IMR-90 (cell line): ENCODE measurements around the gene NRP2. TPM values are rescaled to one million over a fixed set of nuclear protein-coding genes. Genes with fewer than 3 reads are reported as not detected.
A peak's percentile ranks its signal among the peaks of the same experiment; 100 is the strongest.

ENCODE experiments used
- ATAC-seq: fragments of 200-7000 bp; cut with Tn5 transposase; 2 replicates; pipeline ENCODE4 v1.9.1; 2020; ENCODE audit warnings: low read depth, mild to moderate bottlenecking, moderate library complexity
- BruUV-seq: library from RNA; stranded (reverse); fragments of 400-500 nt; replicated peaks from 2 replicates; lab custom pipeline; 2021; lab: Mats Ljungman, UMichigan
- CTCF ChIA-PET: fragments of 300-600 bp; formaldehyde crosslinking; extraction: SDS; loops from one replicate; lab custom pipeline; 2021; ENCODE audit warnings: antibody characterized with exemption; lab: Yijun Ruan, JAX
- POLR2A ChIA-PET: fragments of 300-600 bp; sonication (Branson Sonifier 250); formaldehyde crosslinking; loops from one replicate; lab custom pipeline; 2022; ENCODE audit warnings: antibody characterized with exemption; ENCODE audit not compliant: unreplicated experiment; lab: Charles Lee
- DNase-seq: peaks from one replicate; pipeline ENCODE4 v3.0.0; 2013
- H2AFZ ChIP-seq: replicated peaks from 2 replicates; pipeline ENCODE3; 2013; ENCODE audit warnings: low read length, mild to moderate bottlenecking; ENCODE audit not compliant: poor library complexity
- H2AK5ac ChIP-seq: 2 replicates; pipeline ENCODE4 v1.6.1; 2013; ENCODE audit warnings: low read depth, low read length, inconsistent platforms
- H2AK9ac ChIP-seq: replicated peaks from 2 replicates; pipeline ENCODE3; 2013; ENCODE audit warnings: mild to moderate bottlenecking, low read depth, low read length, moderate library complexity; ENCODE audit not compliant: poor library complexity
- H2BK120ac ChIP-seq: 2 replicates; pipeline ENCODE4 v1.6.1; 2013; ENCODE audit warnings: low read depth, low read length, inconsistent platforms
- H2BK15ac ChIP-seq: 3 replicates; pipeline ENCODE4 v1.6.1; 2013; ENCODE audit warnings: low read depth, low read length, inconsistent platforms
- H2BK20ac ChIP-seq: 2 replicates; pipeline ENCODE4 v1.6.1; 2013; ENCODE audit warnings: low read depth, mild to moderate bottlenecking, inconsistent platforms, low read length, moderate library complexity
- H2BK5ac ChIP-seq: 2 replicates; pipeline ENCODE4 v1.6.1; 2013; ENCODE audit warnings: mild to moderate bottlenecking, low read depth, low read length, inconsistent platforms; ENCODE audit not compliant: poor library complexity, severe bottlenecking
- H3K14ac ChIP-seq: replicated peaks from 2 replicates; pipeline ENCODE4 v1.6.1; 2013; ENCODE audit warnings: low read depth, low read length, inconsistent platforms
- H3K18ac ChIP-seq: 2 replicates; pipeline ENCODE4 v1.6.1; 2013; ENCODE audit warnings: low read depth, low read length, control low read depth
- H3K23ac ChIP-seq: 2 replicates; pipeline ENCODE4 v1.6.1; 2013; ENCODE audit warnings: low read depth, low read length, inconsistent platforms
- H3K27ac ChIP-seq: 2 replicates; pipeline ENCODE4 v1.5.1; 2013; ENCODE audit warnings: mild to moderate bottlenecking, control low read depth, low read length; ENCODE audit not compliant: insufficient read depth
- H3K27me3 ChIP-seq: 2 replicates; pipeline ENCODE4 v1.6.1; 2013; ENCODE audit warnings: low read length; ENCODE audit not compliant: control insufficient read depth, insufficient read depth
- H3K36me3 ChIP-seq: 2 replicates; pipeline ENCODE4 v1.6.1; 2013; ENCODE audit warnings: low read length, mixed read lengths; ENCODE audit not compliant: control insufficient read depth, insufficient read depth
- H3K4ac ChIP-seq: 2 replicates; pipeline ENCODE4 v1.6.1; 2013; ENCODE audit warnings: low read depth, low read length, inconsistent platforms
- H3K4me1 ChIP-seq: 2 replicates; pipeline ENCODE4 v1.6.1; 2013; ENCODE audit warnings: low read length, mixed read lengths; ENCODE audit not compliant: control insufficient read depth, insufficient read depth
- H3K4me2 ChIP-seq: 2 replicates; pipeline ENCODE4 v1.6.1; 2013; ENCODE audit warnings: low read depth, mild to moderate bottlenecking, control low read depth, low read length, moderate library complexity
- H3K4me3 ChIP-seq: 2 replicates; pipeline ENCODE4 v1.5.1; 2013; ENCODE audit warnings: low read depth, mild to moderate bottlenecking, control low read depth, low read length, moderate library complexity; ENCODE audit not compliant: insufficient read depth
- H3K56ac ChIP-seq: 2 replicates; pipeline ENCODE4 v1.6.1; 2013; ENCODE audit warnings: low read length, inconsistent platforms; ENCODE audit not compliant: insufficient read depth; ENCODE audit errors: extremely low read depth
- H3K79me1 ChIP-seq, 2 experiments: 2 replicates each; pipeline ENCODE4 v1.6.1; 2013; ENCODE audit warnings: low read length in 2 of 2, inconsistent platforms in 1 of 2, low read depth in 1 of 2
- H3K9ac ChIP-seq: 2 replicates; pipeline ENCODE4 v1.6.1; 2013; ENCODE audit warnings: low read depth, low read length, control low read depth
- H3K9me1 ChIP-seq: 2 replicates; pipeline ENCODE4 v1.6.1; 2013; ENCODE audit warnings: low read length, inconsistent platforms; ENCODE audit not compliant: insufficient read depth
- H3K9me3 ChIP-seq: 2 replicates; pipeline ENCODE4 v1.6.1; 2013; ENCODE audit warnings: low read length; ENCODE audit not compliant: control insufficient read depth, insufficient read depth
- H4K20me1 ChIP-seq: 2 replicates; pipeline ENCODE4 v1.6.1; 2013; ENCODE audit warnings: low read length, inconsistent platforms; ENCODE audit not compliant: insufficient read depth
- H4K5ac ChIP-seq: 2 replicates; pipeline ENCODE4 v1.6.1; 2013; ENCODE audit warnings: mild to moderate bottlenecking, low read depth, low read length, control low read depth
- H4K8ac ChIP-seq, 2 experiments: 2 replicates each; pipeline ENCODE4 v1.6.1; 2013; ENCODE audit warnings: low read depth in 2 of 2, low read length in 2 of 2, control low read depth in 1 of 2, inconsistent platforms in 1 of 2
- H4K91ac ChIP-seq: 2 replicates; pipeline ENCODE4 v1.6.1; 2013; ENCODE audit warnings: low read depth, low read length, inconsistent platforms; ENCODE audit not compliant: insufficient read depth
- BHLHE40 ChIP-seq: fragments of 150-350 bp; IDR thresholded peaks from 2 replicates; pipeline ENCODE4 v1.6.1; 2016; ENCODE audit warnings: mild to moderate bottlenecking, low read depth, low read length
- CEBPB ChIP-seq: IDR thresholded peaks from 2 replicates; pipeline ENCODE4 v1.6.1; 2012; ENCODE audit warnings: low read depth, low read length, improper control_type of control experiment
- CHD1 ChIP-seq: IDR thresholded peaks from 2 replicates; pipeline ENCODE4 v1.6.1; 2012; ENCODE audit warnings: low read depth, low read length, improper control_type of control experiment
- CTCF ChIP-seq: conservative IDR thresholded peaks from 2 replicates; pipeline ENCODE4 v1.5.1; 2012; ENCODE audit warnings: mild to moderate bottlenecking, low read depth, low read length, improper control_type of control experiment
- ELK1 ChIP-seq: fragments of 150-350 bp; IDR thresholded peaks from 2 replicates; pipeline ENCODE4 v1.6.1; 2016; ENCODE audit warnings: low read depth, mild to moderate bottlenecking, low read length, moderate library complexity, borderline replicate concordance
- FOS ChIP-seq: fragments of 150-350 bp; IDR thresholded peaks from 2 replicates; pipeline ENCODE4 v1.6.1; 2016; ENCODE audit warnings: low read depth, low read length
- MAFK ChIP-seq: IDR thresholded peaks from 2 replicates; pipeline ENCODE4 v1.6.1; 2012; ENCODE audit warnings: low read depth, low read length, improper control_type of control experiment
- MAZ ChIP-seq: IDR thresholded peaks from 2 replicates; pipeline ENCODE4 v1.6.1; 2012; ENCODE audit warnings: low read depth, mild to moderate bottlenecking, low read length, improper control_type of control experiment, moderate library complexity, borderline replicate concordance
- MXI1 ChIP-seq: IDR thresholded peaks from 2 replicates; pipeline ENCODE4 v1.6.1; 2012; ENCODE audit warnings: low read depth, mild to moderate bottlenecking, low read length, moderate library complexity, borderline replicate concordance
- NFE2L2 ChIP-seq: fragments of 150-350 bp; IDR thresholded peaks from 2 replicates; pipeline ENCODE4 v1.6.1; 2016; ENCODE audit warnings: low read depth, mild to moderate bottlenecking, low read length
- POLR2A ChIP-seq: IDR thresholded peaks from 2 replicates; pipeline ENCODE4 v1.6.1; 2012; ENCODE audit warnings: mild to moderate bottlenecking, low read depth, low read length
- RAD21 ChIP-seq: IDR thresholded peaks from 2 replicates; pipeline ENCODE4 v1.6.1; 2012; ENCODE audit warnings: low read length, improper control_type of control experiment
- RCOR1 ChIP-seq: IDR thresholded peaks from 2 replicates; pipeline ENCODE4 v1.6.1; 2012; ENCODE audit warnings: mild to moderate bottlenecking, low read length, improper control_type of control experiment; ENCODE audit not compliant: insufficient replicate concordance
- RFX5 ChIP-seq: IDR thresholded peaks from 2 replicates; pipeline ENCODE4 v1.8.0; 2012; ENCODE audit warnings: low read depth, mild to moderate bottlenecking, low read length, moderate library complexity
- SMC3 ChIP-seq: fragments of 150-350 bp; IDR thresholded peaks from 2 replicates; pipeline ENCODE4 v1.6.1; 2016; ENCODE audit warnings: low read depth, mild to moderate bottlenecking, antibody characterized with exemption, low read length, moderate library complexity
- USF2 ChIP-seq: fragments of 150-350 bp; IDR thresholded peaks from 2 replicates; pipeline ENCODE4 v1.6.1; 2017; ENCODE audit warnings: mild to moderate bottlenecking, antibody characterized with exemption, low read length, low read depth
- WGBS, 2 experiments: methylation state at CpG; one replicate each; pipeline versions ENCODE4 v1.1.5 to v1.1.7; 2013; ENCODE audit warnings: missing lambda C conversion rate in 2 of 2; ENCODE audit not compliant: insufficient read length in 1 of 2; ENCODE audit errors: extremely low coverage in 2 of 2; 5-methylcytosine and 5-hydroxymethylcytosine counted together
- dilution Hi-C: fragments of 300-500 bp; cut with HindIII; formaldehyde crosslinking; loops from one replicate; pipeline ENCODE4 v1.14.3; 2018; ENCODE audit warnings: low sequenced_read_pairs; ENCODE audit not compliant: unreplicated experiment
- in situ Hi-C: fragments of 300-500 bp; cut with MboI; formaldehyde crosslinking; loops from 3 replicates; pipeline ENCODE4 v1.14.3; 2019; ENCODE audit warnings: low sequenced_read_pairs, inconsistent platforms, mixed read lengths
- intact Hi-C: fragments of 100-400 bp; cut with micrococcal nuclease; formaldehyde crosslinking; loops from 2 replicates; pipeline ENCODE4 v1.10.0; 2022
- polyA plus RNA-seq, 3 experiments: library from polyadenylated mRNA; depleted of rRNA; stranded (reverse); fragments of >200 nt; gene quantifications; 2 replicates each; pipeline ENCODE4 v1.2.3, GENCODE V29; 2012; ENCODE audit warnings: low replicate concordance in 1 of 3
- total RNA-seq: library from RNA; depleted of rRNA; stranded (reverse); fragments of >200 nt; gene quantifications from 2 replicates; pipeline ENCODE4 v1.2.3, GENCODE V29; 2012

The NRP2 gene
- total and polyA plus RNA-seq, 2 of the 4 experiments (the other 2 are of a cell fraction) = 46.4 to 51.3 TPM

- Histone ChIP-seq H2AK5ac (peak overlapping the region; percentile 29; the same call in 1 of the 2 replicates), H3K4me3 (no peak overlapping the region), H4K8ac (no peak overlapping the region), H2BK5ac (no peak overlapping the region), H3K4me2 (peak overlapping the region; percentile 18; the same call in 1 of the 2 replicates), H3K27me3 (no peaks in the 10 kb centered on the region; the same call in 1 of the 2 replicates), H4K91ac (peak overlapping the region; percentile 19), H2BK15ac (no peak overlapping the region), H3K4ac (peak overlapping the region; percentile 5; the same call in 1 of the 2 replicates), H3K9ac (no peak overlapping the region; the same call in 1 of the 2 replicates), H3K79me1 (no peaks in the 10 kb centered on the region), H3K56ac (no peak overlapping the region), H2BK120ac (no peak overlapping the region), H3K36me3 (peaks cover 12% of the 10 kb centered on the region; the same call in 1 of the 2 replicates), H2BK20ac (no peak overlapping the region), H2AK9ac (no peak overlapping the region), H3K4me1 (peaks cover 28% of the 10 kb centered on the region), H3K14ac (no peak overlapping the region), H3K9me3 (peaks cover 12% of the 10 kb centered on the region), H3K23ac (no peak overlapping the region), H3K18ac (peak overlapping the region; percentile 94), H4K20me1 (no peaks in the 10 kb centered on the region), H3K27ac (peak overlapping the region; percentile 88; the same call in 1 of the 2 replicates), H2AFZ (no peak overlapping the region), H4K5ac (peak overlapping the region; percentile 94), H3K9me1 (peaks cover 22% of the 10 kb centered on the region)
- ChIA-PET CTCF (no interaction called here), POLR2A (no interaction called here)
- in situ Hi-C loops = no loop called here
- DNase-seq (no peak), ATAC-seq (no peak; the same call in 1 of the 2 replicates)
- TF ChIP-seq BHLHE40 (no peak), RFX5 (no peak), MAFK (no peak), SMC3 (no peak), FOS (no peak), MAZ (no peak), CTCF (no peak), USF2 (no peak), CHD1 (no peak), RAD21 (no peak), POLR2A (no peak), ELK1 (no peak), NFE2L2 (no peak), MXI1 (no peak), RCOR1 (no peak), CEBPB (no peak)
- WGBS, 2 experiments = 60% methylated on average over 1 of the region's 2 CpGs; no CpG with 5 or more reads in 1 of the 2 experiments
- intact Hi-C loops = no loop called here
- BruUV-seq = no TSS peak
- dilution Hi-C loops = no loop called here
Observed at GRCh38 chr2:205800224-205800623, 117.9 kb downstream of the NRP2 start.
